Stimulated activated CD4-positive, alpha-beta T cell treated with anti-CD3 and anti-CD28 coated beads, Interleukin-4, amount 100 ng/mL, for 24 hours (primary cell): ENCODE measurements around the gene PPFIBP2.

ENCODE experiments used
- DNase-seq: peaks from one replicate; pipeline ENCODE4 v3.0.0-alpha.2; 2020

The PPFIBP2 gene

DNA sequence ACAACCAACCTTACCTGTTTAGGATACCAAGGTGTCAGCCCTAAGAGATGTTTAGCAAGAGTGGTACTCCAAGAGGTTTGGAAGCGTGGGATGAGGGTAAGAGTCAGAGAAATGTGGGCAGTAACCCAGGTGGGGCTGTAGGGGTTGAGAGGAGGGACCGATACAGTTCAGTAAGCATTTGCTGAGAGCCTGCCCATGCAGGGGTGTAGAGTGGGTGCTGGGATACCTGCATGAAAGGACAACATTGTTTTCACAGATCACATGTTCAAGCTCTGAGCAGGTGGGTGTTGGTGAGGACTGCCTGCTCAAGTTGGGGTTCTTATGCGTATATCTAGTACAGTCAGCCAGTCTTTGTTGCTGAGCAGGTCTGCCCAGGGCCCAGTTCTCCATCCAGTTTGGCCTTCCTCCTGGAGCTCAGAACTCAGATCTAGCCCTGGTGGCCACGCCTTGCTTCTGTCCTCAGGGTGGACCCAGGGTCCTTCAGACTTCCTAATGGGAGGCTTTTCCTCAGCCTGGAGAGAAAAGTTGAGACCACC is 14.8 kb downstream of the PPFIBP2 start:
- no peak for DNase-seq

DNA sequence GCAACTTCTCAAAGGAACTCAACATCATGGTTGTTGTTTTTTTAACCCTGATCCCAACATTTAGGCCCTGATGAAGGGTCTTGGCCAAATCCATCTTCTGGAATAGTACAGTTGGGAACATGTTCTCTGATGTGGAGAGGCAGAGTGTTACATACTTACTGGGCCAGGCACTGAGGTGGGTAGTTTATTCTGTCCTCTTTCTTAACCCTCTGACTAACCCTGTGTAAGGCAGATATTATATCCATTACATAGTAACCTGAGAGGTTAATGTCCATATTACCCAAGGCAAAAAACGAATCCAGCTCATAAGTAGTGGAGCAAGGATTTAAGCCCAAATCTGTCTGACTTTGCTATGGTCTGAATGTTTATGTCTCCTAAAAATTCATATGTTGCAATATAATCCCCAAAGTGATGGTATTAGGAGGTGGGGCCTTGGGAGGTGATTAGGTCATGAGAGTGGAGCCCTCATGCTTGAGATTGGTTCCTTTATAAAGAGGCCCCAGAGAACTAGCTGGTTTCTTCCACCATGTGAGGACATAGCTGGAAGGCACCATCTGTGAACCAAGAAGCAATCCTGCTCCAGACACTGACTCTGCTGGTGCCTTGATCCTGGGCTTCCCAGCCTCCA is 16.3 kb downstream of the PPFIBP2 start:
- no peak for DNase-seq

GRCh38 chr11:7531011-7531410 is 17.2 kb downstream of the PPFIBP2 start:
- DNase-seq: no peak

- DNase-seq: no peak
These were observed 18.8 kb downstream of the PPFIBP2 start for GRCh38 chr11:7532405-7533145.

DNA sequence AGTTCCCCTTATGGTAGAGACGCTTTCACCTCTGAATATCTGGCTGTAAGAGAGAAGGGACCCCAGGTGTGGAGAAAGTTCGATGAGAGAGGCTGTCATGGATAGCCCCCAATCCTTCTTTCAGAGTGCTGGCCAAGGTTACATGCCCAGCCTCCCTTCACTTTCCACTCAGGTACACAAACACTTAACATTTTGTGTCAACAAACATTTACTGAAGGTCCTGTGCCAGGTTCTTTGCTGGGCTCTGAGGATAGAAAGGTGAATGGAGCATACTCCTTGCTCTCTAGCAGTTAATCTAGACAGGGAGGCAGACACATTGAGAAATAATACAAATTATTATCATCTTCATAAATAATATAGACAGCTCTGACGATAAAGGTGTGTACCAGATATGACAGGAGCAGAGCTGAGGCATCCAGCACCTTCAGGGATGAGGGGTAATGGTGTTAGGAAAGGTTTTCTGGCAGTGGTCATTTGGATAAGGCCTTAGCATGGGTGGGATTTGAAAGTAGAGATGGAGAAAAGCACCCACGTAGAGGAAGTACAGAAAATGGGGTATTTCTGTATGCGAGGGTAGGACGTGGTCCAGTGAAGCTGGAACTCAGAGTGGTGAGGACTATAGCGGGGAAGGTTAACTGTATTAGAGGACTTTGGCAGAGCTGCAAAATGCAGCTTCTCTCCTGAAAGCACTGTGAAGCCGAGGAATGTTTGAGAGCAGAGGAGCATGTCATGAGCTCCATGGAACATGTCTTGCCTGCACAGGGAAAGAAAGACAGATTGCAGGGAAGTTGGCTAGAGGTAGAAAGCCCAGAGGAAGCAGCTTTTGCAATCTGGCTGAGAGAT is 19.6 kb downstream of the PPFIBP2 start:
- DNase-seq: no peak

DNA sequence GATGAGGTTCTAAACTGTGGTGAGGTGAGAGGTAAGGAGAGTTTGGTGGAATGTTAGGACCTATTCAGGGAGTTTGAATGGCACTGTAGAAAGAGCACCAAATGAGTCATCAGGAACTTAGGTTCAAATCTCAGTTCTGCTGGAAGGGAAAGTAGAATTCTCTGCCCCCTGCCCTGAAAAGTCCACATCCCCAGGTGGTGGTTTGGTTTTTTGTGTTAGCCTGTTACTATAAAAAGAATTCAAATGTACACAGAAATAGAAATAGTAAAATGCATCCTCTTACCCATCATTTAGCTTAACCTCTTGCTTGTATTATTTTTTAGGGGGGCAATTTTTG is 20.2 kb downstream of the PPFIBP2 start:
- DNase-seq: no peak

DNA sequence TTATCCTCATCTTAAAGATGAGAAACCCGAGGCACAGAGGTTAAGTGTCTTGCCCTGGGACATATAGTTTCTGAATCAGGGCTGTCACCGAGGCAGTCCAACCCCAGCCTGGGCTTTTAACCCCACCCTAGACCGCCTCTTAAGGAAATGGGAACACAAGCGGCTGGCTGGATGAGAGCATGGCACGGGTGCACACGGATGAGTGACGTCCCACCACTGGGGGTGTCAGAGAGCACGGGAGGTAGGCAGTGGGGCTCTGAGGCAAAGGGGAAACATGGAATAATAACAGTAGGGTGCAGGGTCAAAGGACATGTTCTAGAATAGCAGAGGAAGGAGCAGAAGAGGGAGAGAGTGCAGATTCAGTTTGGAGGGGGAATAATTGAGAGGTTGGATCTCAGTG is 22.3 kb downstream of the PPFIBP2 start:
- no peak for DNase-seq

DNA sequence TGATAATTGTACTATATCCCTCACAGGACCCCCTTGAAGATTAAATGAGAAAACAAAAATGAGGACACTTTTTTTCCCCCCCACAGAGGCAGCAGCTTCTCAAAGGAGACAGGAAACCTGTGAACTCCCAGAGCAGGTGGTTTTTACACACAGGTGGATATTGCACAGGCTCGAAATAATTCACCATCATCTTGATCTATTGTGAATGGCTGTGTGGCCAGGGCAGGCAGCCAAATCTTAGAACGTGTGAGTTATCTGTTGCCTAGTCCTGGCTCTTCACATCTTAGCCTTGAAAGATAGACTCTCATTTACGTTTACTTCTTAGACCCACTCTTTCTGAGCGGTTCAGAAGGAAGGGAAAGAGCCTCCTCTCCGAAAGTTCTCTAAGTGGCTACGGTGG is 23.5 kb downstream of the PPFIBP2 start:
- no peak for DNase-seq

DNA sequence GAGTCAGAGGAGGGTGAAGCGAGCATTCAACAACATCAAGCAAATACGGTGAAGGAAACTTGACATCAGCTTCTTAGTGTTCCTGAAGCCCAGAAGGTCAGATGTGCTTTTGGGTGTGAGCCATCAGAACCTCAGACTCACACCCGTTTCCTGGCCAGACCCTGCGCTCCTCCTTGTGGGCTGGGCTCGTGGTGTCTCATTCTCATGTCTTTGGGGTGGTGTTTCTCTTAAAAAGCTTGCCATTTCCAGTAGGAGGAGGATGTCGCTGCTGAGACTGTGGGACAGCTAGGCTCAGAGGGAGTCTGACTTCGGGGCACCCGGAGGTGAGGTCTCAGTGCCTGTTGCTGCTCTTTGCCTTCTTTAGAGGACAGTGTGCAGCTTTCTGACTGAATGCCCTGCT is 24.2 kb downstream of the PPFIBP2 start:
- DNase-seq: no peak

GRCh38 chr11:7538466-7539454 is 25.0 kb downstream of the PPFIBP2 start:
- no peak for DNase-seq

DNA sequence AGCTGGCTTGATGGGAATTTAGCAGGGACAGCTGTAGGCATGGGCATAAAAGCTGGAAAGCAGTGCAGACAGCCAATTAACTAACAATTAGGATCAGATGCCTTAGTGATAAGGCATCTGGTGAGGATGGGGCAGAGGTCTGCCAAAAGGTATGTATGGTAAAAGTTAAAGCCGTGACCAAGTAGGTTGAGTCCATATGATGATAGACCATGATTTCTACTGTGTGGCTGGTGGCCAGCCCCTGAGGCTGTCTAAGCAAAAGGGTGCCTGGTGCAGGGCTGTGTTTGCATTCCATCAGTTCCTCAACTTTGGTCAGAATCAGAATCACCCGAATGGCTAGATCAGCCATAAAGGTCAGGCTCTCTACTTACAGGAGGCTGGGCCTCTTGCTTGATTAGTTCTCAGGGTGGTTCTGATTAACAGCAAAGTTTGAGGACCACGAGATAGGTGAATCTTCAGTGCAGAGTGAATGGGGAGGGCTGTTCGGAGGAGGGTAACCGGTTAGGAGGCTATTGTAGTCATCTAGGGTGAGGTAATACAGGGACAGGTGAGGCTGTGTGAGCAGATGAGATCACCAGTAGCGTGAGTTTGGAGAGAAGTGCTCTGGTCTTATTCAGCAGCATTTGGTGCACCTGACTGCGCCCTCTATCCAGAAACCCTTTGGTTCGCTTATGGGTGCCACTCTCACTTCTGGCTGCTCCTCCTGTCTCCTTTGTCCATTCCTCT is 27.2 kb downstream of the PPFIBP2 start:
- no peak for DNase-seq

GRCh38 chr11:7543302-7543701 is 29.5 kb downstream of the PPFIBP2 start:
- DNase-seq: no peak

- no peak for DNase-seq
These were observed 30.2 kb downstream of the PPFIBP2 start for GRCh38 chr11:7544021-7544420.

DNA sequence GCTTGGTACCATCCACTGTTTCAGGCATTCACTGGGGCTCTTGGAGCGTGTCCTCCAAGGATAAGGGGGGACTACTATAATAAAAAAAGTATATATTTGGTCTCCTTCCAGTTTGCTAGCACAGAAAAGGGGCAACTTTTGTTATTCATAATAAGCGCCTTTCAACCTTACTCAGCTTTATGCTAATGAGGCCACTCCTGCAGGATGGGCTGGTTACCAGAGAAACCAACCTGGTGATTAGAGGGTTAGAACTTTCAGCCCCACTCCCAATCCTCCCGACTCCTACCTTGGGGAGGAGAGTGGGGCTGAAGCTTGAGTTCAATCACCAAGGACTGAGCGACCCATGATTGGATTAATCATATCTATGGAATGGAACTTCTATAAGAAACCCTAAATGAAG is 31.8 kb downstream of the PPFIBP2 start:
- no peak for DNase-seq

DNA sequence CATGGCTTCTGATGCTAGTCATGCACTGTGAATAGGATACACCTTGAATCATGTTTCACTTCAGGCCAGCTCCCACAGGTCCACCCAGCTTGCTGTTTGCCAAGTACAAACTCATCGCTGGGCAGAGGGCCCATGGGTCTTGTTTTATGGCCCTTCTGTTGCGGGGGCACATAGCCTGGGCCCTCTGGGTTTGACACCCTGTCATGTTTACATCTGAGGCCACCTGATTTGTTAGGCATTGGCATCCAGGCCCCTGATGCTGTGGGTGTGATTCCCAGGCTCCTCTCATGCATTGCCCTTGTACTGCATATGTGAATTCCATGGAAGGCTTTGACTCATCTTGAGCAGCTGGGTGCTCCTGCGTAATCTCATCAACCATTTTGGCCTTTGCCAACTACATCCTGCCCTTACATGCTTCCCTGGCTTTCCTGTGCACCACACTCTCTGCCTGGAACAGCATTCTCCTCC is 32.6 kb downstream of the PPFIBP2 start:
- no peak for DNase-seq

- no peak for DNase-seq
These were observed 33.9 kb downstream of the PPFIBP2 start for GRCh38 chr11:7547687-7548086.

DNA sequence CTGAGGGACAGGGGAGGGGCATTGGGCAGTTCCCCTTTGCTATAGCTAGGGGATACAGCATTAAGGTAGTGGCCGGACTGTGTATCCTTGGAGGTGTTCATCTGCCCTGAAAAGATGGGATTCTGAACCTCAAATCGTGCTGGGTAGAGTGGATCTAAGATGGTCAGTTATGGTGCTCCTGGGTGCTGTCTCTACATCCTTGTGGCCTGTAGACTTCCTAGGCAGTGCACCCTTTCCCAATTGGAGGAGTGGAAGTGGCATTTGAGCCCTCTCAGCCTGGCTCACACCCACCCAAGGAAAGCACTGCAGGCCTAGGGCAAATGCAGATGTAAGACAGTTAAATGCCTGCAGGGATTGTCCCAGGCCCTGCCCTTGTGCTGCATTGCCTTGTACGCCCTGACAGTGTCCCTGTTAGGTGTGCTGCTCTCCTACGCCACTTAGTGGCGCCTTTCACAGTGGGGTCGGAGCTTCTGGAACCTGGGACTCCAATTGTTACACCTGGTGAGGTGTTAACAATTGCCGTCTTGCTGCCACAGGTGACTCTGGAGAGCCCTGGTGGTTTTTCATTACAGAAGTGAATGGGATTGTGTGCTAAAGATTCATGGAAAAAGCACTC is 35.0 kb downstream of the PPFIBP2 start:
- no peak for DNase-seq

DNA sequence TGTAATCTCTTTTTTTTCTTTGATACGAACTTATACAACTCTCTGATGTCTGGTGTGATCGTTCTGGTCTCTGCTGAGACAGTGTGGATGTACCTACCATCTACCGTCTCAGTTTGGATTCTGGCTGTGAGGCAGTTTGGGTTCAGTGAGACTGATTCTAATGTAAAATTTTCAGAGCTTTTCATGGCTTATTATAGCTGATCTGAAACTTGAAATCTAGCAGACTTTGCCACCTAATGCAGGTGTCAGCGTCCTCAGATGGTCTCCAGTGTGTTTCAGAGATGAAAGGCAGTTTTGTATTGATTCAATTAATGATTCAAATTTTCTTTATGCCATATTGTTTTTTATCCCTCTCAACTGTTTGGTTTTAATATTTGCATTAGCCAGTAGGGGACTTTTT is 35.9 kb downstream of the PPFIBP2 start:
- no peak for DNase-seq

- no peak for DNase-seq
These were observed 37.8 kb downstream of the PPFIBP2 start for GRCh38 chr11:7551571-7551970.

GRCh38 chr11:7552666-7553065 is 38.9 kb downstream of the PPFIBP2 start:
- DNase-seq: no peak

DNA sequence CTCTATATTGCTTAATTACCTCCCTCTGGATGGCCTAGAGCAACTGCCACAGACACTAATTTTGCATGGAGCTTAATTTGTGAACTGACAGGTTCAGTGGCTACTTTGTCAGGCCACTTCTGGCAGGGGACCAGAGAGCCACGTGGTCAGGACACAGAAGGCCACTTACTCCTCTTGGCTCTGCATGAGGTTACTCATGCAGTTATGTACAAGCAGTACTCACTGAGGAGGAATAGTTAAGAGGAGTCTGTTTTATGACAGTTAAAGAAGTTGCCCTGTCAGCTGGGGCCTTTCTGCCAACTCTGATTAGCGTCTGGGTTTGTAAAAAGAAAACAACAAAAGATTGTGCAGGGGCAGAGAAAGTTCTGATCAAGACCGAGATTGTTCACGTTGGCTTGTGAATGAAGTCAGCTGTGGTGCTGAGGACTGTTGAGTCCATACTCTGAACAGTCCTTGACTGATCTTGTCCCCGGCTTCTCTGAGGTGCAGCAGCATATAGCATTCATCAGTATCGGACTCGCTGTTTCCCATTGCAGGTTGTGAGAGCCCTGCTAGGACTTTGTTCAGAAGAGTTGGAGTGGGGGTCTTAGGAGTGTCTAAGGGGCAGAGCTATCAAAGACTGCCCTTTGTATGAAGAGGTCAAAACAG is 41.4 kb downstream of the PPFIBP2 start:
- no peak for DNase-seq
